H1 (cell line): ENCODE data around the gene GGCX. TPM values are rescaled to one million over a fixed set of nuclear protein-coding genes. Genes with fewer than 3 reads are reported as not detected.

Experiments
- CTCF ChIA-PET: fragments of 300-600 bp; sonication (Branson Sonifier 250); formaldehyde crosslinking; loops from one replicate; lab custom pipeline; 2021; ENCODE audit not compliant: partially characterized antibody; lab: Charles Lee
- POLR2A ChIA-PET: fragments of 300-600 bp; sonication (Branson Sonifier 250); formaldehyde crosslinking; loops from one replicate; lab custom pipeline; 2021; ENCODE audit warnings: inconsistent platforms; ENCODE audit not compliant: partially characterized antibody; lab: Charles Lee
- DNase-seq, 2 experiments: peaks; one replicate each; pipeline versions ENCODE4 v3.0.0 to v3.0.0-alpha.2; 2010 to 2022; ENCODE audit warnings: low spot score in 2 of 2, low read depth in 1 of 2, mixed read lengths in 1 of 2
- FAIRE-seq: peaks from 2 replicates; lab custom pipeline; 2011; peaks lifted over from hg19 to GRCh38; lab: Jason Lieb, UNC
- H2AFZ ChIP-seq: 2 replicates; pipeline ENCODE4 v1.8.1; 2012; ENCODE audit warnings: low read length, inconsistent platforms
- H2AK5ac ChIP-seq: 2 replicates; pipeline ENCODE4 v1.6.1; 2013; ENCODE audit warnings: low read depth, low read length
- H2BK120ac ChIP-seq: replicated peaks from 2 replicates; pipeline ENCODE3; 2013; ENCODE audit warnings: low read depth, low read length, inconsistent platforms
- H2BK12ac ChIP-seq: 2 replicates; pipeline ENCODE4 v1.6.1; 2013; ENCODE audit warnings: low read depth, low read length
- H2BK15ac ChIP-seq: 2 replicates; pipeline ENCODE4 v1.6.1; 2013; ENCODE audit warnings: low read length
- H2BK20ac ChIP-seq: 2 replicates; pipeline ENCODE4 v1.6.1; 2013; ENCODE audit warnings: low read length
- H2BK5ac ChIP-seq: 2 replicates; pipeline ENCODE4 v1.6.1; 2013; ENCODE audit warnings: low read depth, low read length
- H3K14ac ChIP-seq: 2 replicates; pipeline ENCODE4 v1.6.1; 2013; ENCODE audit warnings: inconsistent platforms; ENCODE audit not compliant: insufficient read length
- H3K18ac ChIP-seq: 2 replicates; pipeline ENCODE4 v1.6.1; 2013; ENCODE audit warnings: low read length; ENCODE audit errors: extremely low read depth
- H3K23ac ChIP-seq: 2 replicates; pipeline ENCODE4 v1.6.1; 2013; ENCODE audit warnings: inconsistent platforms; ENCODE audit not compliant: insufficient read length
- H3K23me2 ChIP-seq: 2 replicates; pipeline ENCODE4 v1.6.1; 2013; ENCODE audit warnings: low read depth, low read length
- H3K27ac ChIP-seq: 2 replicates; pipeline ENCODE4 v1.6.1; 2011; ENCODE audit warnings: low read depth, low read length, inconsistent platforms
- H3K27me3 ChIP-seq, 4 experiments: replicated peaks in 1 of 4; 1 replicate in 1 of 4; 2 replicates in 3 of 4; pipeline versions ENCODE4 v1.6.1 to v1.8.1; 2011 to 2013; ENCODE audit warnings: low read length in 3 of 4, mild to moderate bottlenecking in 3 of 4, inconsistent platforms in 2 of 4, mixed read lengths in 2 of 4, moderate library complexity in 1 of 4; ENCODE audit not compliant: control insufficient read depth in 3 of 4, insufficient read depth in 3 of 4; ENCODE audit errors: extremely low read depth in 1 of 4
- H3K36me3 ChIP-seq, 4 experiments: 2 replicates each; pipeline versions ENCODE4 v1.6.1 to v1.8.1; 2011 to 2013; ENCODE audit warnings: mild to moderate bottlenecking in 4 of 4, low read length in 3 of 4, moderate library complexity in 2 of 4, control low read depth in 1 of 4, inconsistent platforms in 1 of 4; ENCODE audit not compliant: insufficient read depth in 4 of 4, control insufficient read depth in 2 of 4
- H3K4ac ChIP-seq: replicated peaks from 2 replicates; pipeline ENCODE3; 2013; ENCODE audit warnings: low read length, low read depth, mixed read lengths, inconsistent platforms; ENCODE audit not compliant: insufficient read length
- H3K4me1 ChIP-seq, 4 experiments: replicated peaks in 1 of 4; 1 replicate in 1 of 4; 2 replicates in 3 of 4; pipeline versions ENCODE4 v1.6.1 to v1.8.1; 2011 to 2013; ENCODE audit warnings: low read length in 3 of 4, inconsistent platforms in 2 of 4, mixed read lengths in 1 of 4; ENCODE audit not compliant: insufficient read depth in 4 of 4, control insufficient read depth in 3 of 4
- H3K4me2 ChIP-seq, 2 experiments: 2 replicates each; pipeline versions ENCODE4 v1.6.1 to v1.8.1; 2011 to 2013; ENCODE audit warnings: low read depth in 2 of 2, low read length in 2 of 2, control low read depth in 1 of 2, inconsistent platforms in 1 of 2, mild to moderate bottlenecking in 1 of 2; ENCODE audit not compliant: insufficient read depth in 1 of 2
- H3K4me3 ChIP-seq, 4 experiments: fragments of 200-600, 300-600 bp in 1 of 4; sonication (generic), shearing (Covaris generic), sonication (Bioruptor Twin) in 1 of 4; 2 replicates each; pipeline versions ENCODE4 v1.5.1 to v1.8.1; 2011 to 2016; ENCODE audit warnings: low read length in 4 of 4, low read depth in 3 of 4, control low read depth in 2 of 4, inconsistent platforms in 2 of 4, mild to moderate bottlenecking in 2 of 4, mixed read lengths in 1 of 4, moderate library complexity in 1 of 4; ENCODE audit not compliant: insufficient read depth in 2 of 4; ENCODE audit errors: extremely low read depth in 1 of 4
- H3K56ac ChIP-seq: replicated peaks from 2 replicates; pipeline ENCODE3; 2013; ENCODE audit warnings: low read depth, mild to moderate bottlenecking, mixed read lengths, low read length, inconsistent platforms; ENCODE audit not compliant: insufficient read length
- H3K79me1 ChIP-seq: 2 replicates; pipeline ENCODE4 v1.6.1; 2013; ENCODE audit warnings: low read depth, low read length, control low read depth
- H3K79me2 ChIP-seq, 2 experiments: 2 replicates each; pipeline versions ENCODE4 v1.6.1 to v1.8.1; 2012 to 2013; ENCODE audit warnings: low read length in 2 of 2, mild to moderate bottlenecking in 2 of 2, inconsistent platforms in 1 of 2; ENCODE audit not compliant: insufficient read depth in 2 of 2, control insufficient read depth in 1 of 2
- H3K9ac ChIP-seq, 4 experiments: replicated peaks in 1 of 4; 1 replicate in 1 of 4; 2 replicates in 3 of 4; pipeline versions ENCODE4 v1.6.1 to v1.8.1; 2011 to 2013; ENCODE audit warnings: low read depth in 3 of 4, low read length in 3 of 4, control low read depth in 2 of 4, mild to moderate bottlenecking in 2 of 4, moderate library complexity in 2 of 4, inconsistent platforms in 1 of 4; ENCODE audit errors: extremely low read depth in 1 of 4
- H3K9me3 ChIP-seq, 2 experiments: 2 replicates each; pipeline versions ENCODE4 v1.6.1 to v1.8.1; 2012 to 2013; ENCODE audit warnings: mild to moderate bottlenecking in 2 of 2, moderate library complexity in 2 of 2, control low read depth in 1 of 2, inconsistent platforms in 1 of 2, low read depth in 1 of 2, low read length in 1 of 2, mixed read lengths in 1 of 2; ENCODE audit not compliant: insufficient read depth in 2 of 2
- H4K20me1 ChIP-seq, 2 experiments: replicated peaks in 1 of 2; 2 replicates each; pipeline versions ENCODE3 to v1.8.1; 2011 to 2013; ENCODE audit warnings: inconsistent platforms in 2 of 2, low read length in 2 of 2, mild to moderate bottlenecking in 1 of 2; ENCODE audit not compliant: insufficient read depth in 2 of 2, control insufficient read depth in 1 of 2
- H4K5ac ChIP-seq: 2 replicates; pipeline ENCODE4 v1.6.1; 2013; ENCODE audit warnings: low read length, low read depth, mixed read lengths, inconsistent platforms; ENCODE audit not compliant: insufficient read length
- H4K8ac ChIP-seq: 2 replicates; pipeline ENCODE4 v1.8.0; 2013; ENCODE audit warnings: mild to moderate bottlenecking, moderate library complexity, low read length, inconsistent platforms; ENCODE audit not compliant: insufficient read depth; ENCODE audit errors: extremely low read depth
- H4K91ac ChIP-seq: replicated peaks from 2 replicates; pipeline ENCODE3; 2013; ENCODE audit warnings: low read length, mixed read lengths, inconsistent platforms; ENCODE audit not compliant: insufficient read length
- ATF2 ChIP-seq: IDR thresholded peaks from 2 replicates; pipeline ENCODE4 v1.6.1; 2012; ENCODE audit warnings: low read length, inconsistent platforms
- CBX5 ChIP-seq: fragments of 300-800, 300-1000 bp; sonication (generic); IDR thresholded peaks from 2 replicates; pipeline ENCODE4 v1.7.1; 2016; ENCODE audit warnings: antibody characterized with exemption, low read length, low read depth
- JUN ChIP-seq: IDR thresholded peaks from 2 replicates; pipeline ENCODE4 v1.6.1; 2011; ENCODE audit warnings: low read depth, mild to moderate bottlenecking, improper control_type of control experiment, low read length
- MAFK ChIP-seq: IDR thresholded peaks from 2 replicates; pipeline ENCODE4 v1.6.1; 2012; ENCODE audit warnings: low read depth, mild to moderate bottlenecking, improper control_type of control experiment, low read length
- MAX ChIP-seq: IDR thresholded peaks from 2 replicates; pipeline ENCODE4 v1.6.1; 2012; ENCODE audit warnings: inconsistent platforms
- POU5F1 ChIP-seq: IDR thresholded peaks from 2 replicates; pipeline ENCODE4 v1.6.1; 2011; ENCODE audit warnings: low read depth, mild to moderate bottlenecking, low read length, moderate library complexity
- RNF2 ChIP-seq: fragments of 200-900, 300-1000 bp; sonication (generic); IDR thresholded peaks from 2 replicates; pipeline ENCODE4 v1.7.1; 2016; ENCODE audit warnings: borderline replicate concordance, low read depth, mild to moderate bottlenecking, antibody characterized with exemption, low read length; ENCODE audit not compliant: poor library complexity, severe bottlenecking; ENCODE audit errors: missing control alignments
- SP1 ChIP-seq: IDR thresholded peaks from 2 replicates; pipeline ENCODE4 v1.6.1; 2011; ENCODE audit warnings: low read depth, low read length
- TAF1 ChIP-seq: IDR thresholded peaks from 2 replicates; pipeline ENCODE4 v1.6.1; 2011; ENCODE audit warnings: mild to moderate bottlenecking, low read depth, low read length
- YY1 ChIP-seq: IDR thresholded peaks from 2 replicates; pipeline ENCODE4 v1.6.1; 2011; ENCODE audit warnings: low read depth, mild to moderate bottlenecking, low read length
- WGBS, 2 experiments: shearing (Covaris generic) in 1 of 2; methylation state at CpG; one replicate each; pipeline versions ENCODE4 v1.1.6 to v1.1.7; 2013 to 2015; ENCODE audit warnings: low lambda C conversion rate in 2 of 2, mixed read lengths in 2 of 2, inconsistent platforms in 1 of 2, low coverage in 1 of 2, missing lambda C conversion rate in 1 of 2; ENCODE audit not compliant: insufficient replicate concordance in 2 of 2, insufficient coverage in 1 of 2, insufficient read length in 1 of 2; ENCODE audit errors: extremely low coverage in 1 of 2, missing lambda C conversion rate in 1 of 2; 5-methylcytosine and 5-hydroxymethylcytosine counted together
- polyA plus RNA-seq, 7 experiments: library from polyadenylated mRNA; depleted of rRNA in 3 of 7; stranded (reverse) in 5 of 7; unstranded in 2 of 7; fragments of >200 nt in 5 of 7; fragments of 200-250 nt in 2 of 7; gene quantifications; 1 replicate in 5 of 7; 2 replicates in 1 of 7; 4 replicates in 1 of 7; pipeline versions ENCODE4 v1.2.1 to v1.2.3, GENCODE V29; 2011 to 2013; ENCODE audit warnings: missing spikeins in 2 of 7, mixed read lengths in 2 of 7
- total RNA-seq: library from RNA; stranded (reverse); fragmentation: NEBNext Ultra II Directional; extraction: Animal tissue kit (Norgen Biotek cat#: 25700); gene quantifications from 2 replicates; pipeline ENCODE4 v1.2.1, GENCODE V29; 2021

The GGCX gene
- total and polyA plus RNA-seq, 2 of the 8 experiments (the other 6 are each of a cell fraction or from before 2014, with no cell fraction given): 29.4 to 33.8 TPM

DNA sequence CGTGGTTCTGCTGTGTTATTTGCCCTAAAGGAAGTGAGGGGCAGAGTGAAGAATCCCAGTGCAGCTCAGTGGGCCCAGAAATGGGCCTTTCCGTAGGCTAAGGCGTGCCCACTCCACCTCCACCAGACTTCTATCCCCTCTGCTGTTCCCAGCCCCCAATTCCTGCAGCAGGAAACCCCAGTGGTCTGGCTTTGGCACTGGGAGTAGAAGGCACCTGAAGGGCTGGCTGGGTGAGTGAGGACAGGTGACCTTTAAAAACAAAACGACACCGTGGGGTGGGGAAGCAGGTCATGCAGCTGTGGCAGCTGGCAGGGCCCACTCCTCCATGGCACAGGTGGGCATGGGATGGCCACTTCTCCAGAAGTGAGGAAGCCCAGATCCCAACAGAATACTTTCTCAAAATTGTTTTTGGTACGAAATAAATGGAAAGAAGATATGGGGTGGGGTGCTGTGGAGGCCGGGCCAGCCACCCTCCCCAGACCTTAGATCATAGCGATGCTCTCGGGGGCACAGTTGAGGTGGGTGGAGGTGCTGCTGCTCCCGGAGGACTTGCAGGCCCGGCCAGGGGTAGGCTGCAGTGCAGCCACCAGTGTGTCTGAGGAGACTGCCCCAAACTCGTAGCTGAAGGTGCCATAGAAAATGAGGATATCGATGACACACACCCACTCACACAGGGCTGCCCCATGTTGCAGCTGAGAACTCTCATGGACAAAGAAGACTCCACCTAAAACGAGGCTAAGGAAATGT, 37.5 kb upstream of the GGCX start:
- peaks cover 0 to 18% of the 10 kb centered on the region in 2 experiments; a peak in 2 of 4 replicates for H3K79me2 ChIP-seq
- H3K23me2 ChIP-seq: peaks cover 25% of the 10 kb centered on the region
- peaks cover 2 to 9% of the 10 kb centered on the region in 2 experiments for H4K20me1 ChIP-seq
- H3K18ac ChIP-seq: no peak overlapping the region
- H3K27me3 ChIP-seq: no peaks in the 10 kb centered on the region
- POLR2A ChIA-PET: interaction anchor here (0.9 to 1.9 kb wide), 7 partner anchors 9 to 60 kb away, joined by 3 to 7 read pairs (median 3); partner anchors contain the start of gene MAT2A
- H2BK20ac ChIP-seq: no peak overlapping the region
- CTCF ChIA-PET: interaction anchor here (0.6 to 1.4 kb wide), 2 partner anchors 14 to 639 kb away, joined by 3 to 5 read pairs; partner anchors contain the start of gene VAMP5
- no peaks in the 10 kb centered on the region for H3K9me3 ChIP-seq
- H4K8ac ChIP-seq: no peak overlapping the region; the same call in 1 of the 2 replicates
- H3K4me3 ChIP-seq: no peak overlapping the region
- H3K14ac ChIP-seq: no peak overlapping the region
- no peak overlapping the region for H2AK5ac ChIP-seq
- H3K79me1 ChIP-seq: peaks cover 6% of the 10 kb centered on the region; the same call in 1 of the 2 replicates
- H3K36me3 ChIP-seq: peaks cover 4 to 21% (median 7%) of the 10 kb centered on the region in 4 experiments; a peak in 4 of 8 replicates
- no peak overlapping the region for H4K5ac ChIP-seq
- no peak overlapping the region for H2BK120ac ChIP-seq
- H2BK15ac ChIP-seq: no peak overlapping the region
- no peak overlapping the region for H3K23ac ChIP-seq
- H3K4me1 ChIP-seq: peaks cover 0 to 16% (median 5%) of the 10 kb centered on the region in 4 experiments; a peak in 6 of 7 replicates
- no peak overlapping the region for H3K4ac ChIP-seq
- WGBS, 2 experiments: 94% methylated on average over 14 of the region's 14 CpGs; no CpG with 5 or more reads in 1 of the 2 experiments
- H2BK12ac ChIP-seq: no peak overlapping the region
- no peak overlapping the region for H2BK5ac ChIP-seq
- H3K9ac ChIP-seq: no peak overlapping the region; a peak in 1 of 7 replicates
- no peak for DNase-seq
- no peak overlapping the region for H4K91ac ChIP-seq
- no peak overlapping the region for H2AFZ ChIP-seq
- H3K56ac ChIP-seq: no peak overlapping the region
- FAIRE-seq: no peak
- no peak overlapping the region for H3K4me2 ChIP-seq
- H3K27ac ChIP-seq: no peak overlapping the region
- no peak for TF ChIP-seq YY1
- no peak for TF ChIP-seq RNF2
- TF ChIP-seq TAF1: no peak
- no peak for TF ChIP-seq SP1
- no peak for TF ChIP-seq CBX5
- TF ChIP-seq JUN: no peak
- no peak for TF ChIP-seq MAFK
- TF ChIP-seq ATF2: no peak
- TF ChIP-seq POU5F1: no peak
- TF ChIP-seq MAX: no peak
